Stimulated activated CD4-positive, alpha-beta T cell treated with anti-CD3 and anti-CD28 coated beads, Interleukin-15, amount 100 ng/mL, for 48 hours (primary cell): ENCODE data around the gene ZFYVE27.

ENCODE experiments used
- DNase-seq, 2 donors: peaks; one replicate each; pipeline ENCODE4 v3.0.0-alpha.2; 2020; ENCODE audit warnings: low read depth in 2 of 2

ZFYVE27 gene

DNA sequence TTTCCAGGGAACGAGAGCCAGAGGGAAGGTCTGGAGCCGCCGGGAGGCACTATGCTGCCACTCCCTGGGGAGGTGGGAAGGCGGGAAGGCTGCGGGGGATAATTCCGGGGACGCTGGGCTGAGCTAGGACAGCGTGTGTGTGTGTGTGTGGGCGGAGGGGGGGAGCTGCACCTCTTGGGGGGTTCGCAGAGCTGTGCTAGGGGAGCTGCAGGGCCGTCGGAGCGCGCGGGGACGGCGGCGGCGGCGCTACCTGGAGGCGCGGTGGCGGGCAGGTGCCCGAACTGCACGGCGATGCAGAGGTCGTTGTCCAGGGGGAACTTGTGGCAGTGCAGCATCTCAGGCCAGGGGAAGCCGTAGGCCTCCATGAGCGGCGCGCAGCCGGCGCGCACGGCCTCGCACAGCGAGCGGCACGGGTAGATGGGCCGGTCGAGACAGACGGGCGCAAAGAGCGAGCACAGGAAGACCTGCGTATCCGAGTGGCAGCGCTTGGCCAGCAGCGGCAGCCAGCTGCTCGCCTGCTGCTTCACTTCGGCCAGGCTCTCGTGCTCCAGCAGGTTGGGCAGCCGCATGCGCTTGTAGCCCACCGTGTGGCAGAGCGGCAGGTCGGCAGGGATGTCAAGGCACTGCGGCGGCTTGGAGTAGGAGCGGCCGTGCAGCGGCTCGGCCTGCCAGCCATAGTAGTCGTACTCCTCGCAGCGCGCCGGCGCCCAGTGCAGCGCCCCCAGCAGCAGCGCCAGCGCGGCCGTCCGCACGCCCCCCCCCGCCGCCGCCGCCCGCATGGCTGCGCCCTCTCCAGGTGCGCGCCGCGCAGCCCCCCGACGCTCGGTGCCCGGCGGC lies 34.3 kb downstream of the ZFYVE27 start:
- no peak for DNase-seq

DNA sequence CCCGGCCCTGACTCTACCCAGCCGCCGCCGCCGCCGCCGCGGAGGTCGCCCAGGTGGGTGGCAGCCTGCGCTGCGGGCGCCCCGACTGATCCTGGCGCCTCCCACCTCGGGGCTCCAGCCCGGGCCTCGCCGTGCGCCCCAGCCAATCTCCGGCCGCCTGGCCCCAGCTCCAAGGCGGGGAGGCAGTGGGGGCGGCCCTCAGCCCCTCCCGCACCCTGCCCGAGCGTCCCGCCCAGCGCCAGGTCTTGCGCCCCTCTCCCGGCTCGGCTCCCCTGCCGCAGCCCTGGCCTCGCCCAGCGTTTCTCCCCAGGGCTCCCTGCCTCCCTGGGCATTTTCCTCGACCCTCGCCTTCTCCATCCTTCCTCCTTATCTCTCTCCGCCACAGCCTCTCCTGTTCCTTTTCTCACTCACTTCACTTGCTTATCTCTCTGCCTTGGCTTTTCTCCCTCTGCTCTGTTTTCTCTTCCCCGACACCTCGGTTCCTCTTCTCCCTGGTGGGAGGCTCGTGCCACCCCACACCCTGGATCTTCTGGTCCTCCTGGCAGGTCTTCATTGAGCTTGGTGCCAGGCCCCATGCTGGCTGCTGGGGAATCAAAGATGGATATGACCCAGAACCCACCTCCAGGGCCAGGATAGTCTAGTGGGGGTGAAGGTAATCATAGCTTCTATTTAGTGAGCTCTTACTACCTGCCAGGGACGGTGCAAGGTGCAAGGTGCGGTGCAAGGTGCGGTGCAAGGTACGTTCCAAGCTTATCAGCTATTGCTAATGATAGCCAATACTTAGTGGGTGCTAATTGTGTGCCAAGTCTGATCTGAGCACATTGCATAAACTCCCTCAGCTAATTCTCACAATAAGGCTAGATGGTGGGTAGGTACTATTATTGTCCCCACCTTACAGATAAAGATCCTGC lies 35.2 kb downstream of the ZFYVE27 start, which contains the start of gene SFRP5:
SFRP5 (minus strand) TSS at position 87 of the 911 bp plus-strand sequence. CDS start 166 bp downstream, outside the sequence.
- DNase-seq: no peak

DNA sequence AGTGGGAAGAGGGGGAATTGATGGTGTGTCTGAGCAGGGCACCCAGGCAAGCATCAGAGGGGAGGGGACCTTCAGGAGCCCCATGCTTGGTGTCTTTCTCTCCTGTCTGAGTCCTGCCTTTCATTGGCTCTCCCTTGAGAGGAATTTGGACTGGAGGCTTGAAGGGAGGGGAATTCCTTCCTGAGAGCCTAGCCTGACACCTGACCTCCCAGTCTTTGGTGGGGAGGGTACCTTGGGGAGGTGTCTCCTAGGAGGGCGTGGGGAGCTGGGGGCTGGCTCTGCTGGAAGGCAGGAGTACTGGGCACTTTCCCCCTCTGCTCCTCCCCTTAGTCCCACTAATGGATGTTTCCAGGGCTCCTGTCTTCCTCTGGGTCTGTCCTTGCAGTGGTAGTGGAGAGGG lies 36.2 kb downstream of the ZFYVE27 start:
- no peak for DNase-seq

DNA sequence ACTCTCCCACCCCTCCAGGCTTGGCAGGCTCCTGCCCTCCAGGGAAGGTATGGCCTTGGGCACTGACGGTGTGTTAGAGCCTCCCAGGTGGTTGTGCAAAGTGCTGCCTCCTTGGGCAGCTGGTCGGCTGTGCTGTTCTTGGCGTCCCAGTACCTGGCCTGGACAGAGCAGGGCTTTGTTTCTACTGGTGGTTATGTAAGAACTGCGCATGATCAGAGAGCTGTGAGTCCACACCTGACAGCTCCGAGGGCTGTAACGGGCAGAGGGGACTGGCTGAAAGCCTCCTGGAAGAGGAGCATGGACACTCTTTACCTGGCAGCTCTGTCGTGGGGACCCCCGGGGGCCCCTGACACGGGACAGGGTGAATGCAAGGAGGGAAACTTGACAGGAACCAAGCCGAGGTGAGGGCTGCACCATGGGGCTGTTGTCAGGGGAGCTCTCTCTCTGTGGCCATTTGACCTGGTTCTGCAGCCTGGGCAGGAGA lies 37.9 kb downstream of the ZFYVE27 start:
- no peak for DNase-seq

DNA sequence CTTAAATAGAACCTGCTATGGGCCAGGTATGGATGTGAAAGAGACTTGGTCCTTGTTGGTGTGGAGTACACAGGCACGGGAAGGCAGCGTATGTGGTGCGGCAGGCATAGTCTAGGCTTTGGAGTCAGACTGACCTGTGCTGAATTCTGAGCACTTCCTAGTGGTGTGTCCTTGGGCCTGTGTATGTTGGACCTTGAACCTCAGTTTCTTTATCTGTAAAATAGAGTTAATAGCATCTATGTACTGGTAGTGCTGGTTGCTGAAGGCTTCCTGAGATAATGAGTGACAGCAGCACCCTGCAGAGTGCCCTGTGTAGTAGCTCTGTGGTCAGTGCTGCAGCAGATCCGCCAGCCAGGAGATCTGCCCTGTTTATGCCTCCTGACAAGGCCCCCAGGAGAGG lies 40.2 kb downstream of the ZFYVE27 start:
- no peak for DNase-seq

DNA sequence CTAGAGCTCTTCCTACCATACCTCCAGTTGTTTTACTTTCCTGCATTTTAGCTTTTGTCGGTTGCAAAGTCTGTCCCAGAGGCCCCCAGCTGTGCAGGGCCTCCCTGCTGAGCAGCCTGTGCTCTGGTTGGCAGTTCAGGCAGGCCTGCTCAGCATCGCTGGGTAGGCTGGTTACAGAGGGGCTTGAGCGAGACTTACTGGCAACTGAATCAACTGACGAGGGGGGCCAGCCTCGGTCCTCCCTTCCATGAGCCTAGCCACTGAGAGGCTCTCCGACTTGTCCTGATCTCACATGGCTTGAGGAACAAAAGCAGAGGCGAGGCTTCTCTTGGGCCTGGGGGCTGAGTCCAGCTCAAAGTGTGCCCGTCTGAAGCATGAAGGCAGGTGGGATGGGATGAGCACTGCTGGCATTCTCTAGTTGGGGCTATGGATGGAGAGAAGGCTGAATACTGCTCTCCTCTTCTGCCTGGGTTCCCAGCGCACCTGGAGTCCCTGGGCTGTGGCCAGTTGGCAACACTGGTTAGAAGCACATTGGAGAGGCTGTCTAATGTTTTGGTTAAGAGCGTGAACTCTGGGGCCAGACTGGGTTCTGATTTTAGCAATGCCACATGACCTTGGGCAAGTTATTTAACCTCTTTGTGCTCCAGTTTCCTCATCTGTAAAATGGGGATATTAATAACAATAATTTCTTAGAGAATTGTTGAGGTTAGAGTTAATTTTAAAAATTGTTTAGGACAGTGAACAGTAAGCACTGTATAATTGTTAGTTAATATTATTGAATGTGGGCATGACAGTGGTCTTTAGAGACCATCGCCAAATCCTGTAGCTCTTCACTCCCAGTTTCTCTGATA lies 41.7 kb downstream of the ZFYVE27 start:
- DNase-seq: no peak

DNA sequence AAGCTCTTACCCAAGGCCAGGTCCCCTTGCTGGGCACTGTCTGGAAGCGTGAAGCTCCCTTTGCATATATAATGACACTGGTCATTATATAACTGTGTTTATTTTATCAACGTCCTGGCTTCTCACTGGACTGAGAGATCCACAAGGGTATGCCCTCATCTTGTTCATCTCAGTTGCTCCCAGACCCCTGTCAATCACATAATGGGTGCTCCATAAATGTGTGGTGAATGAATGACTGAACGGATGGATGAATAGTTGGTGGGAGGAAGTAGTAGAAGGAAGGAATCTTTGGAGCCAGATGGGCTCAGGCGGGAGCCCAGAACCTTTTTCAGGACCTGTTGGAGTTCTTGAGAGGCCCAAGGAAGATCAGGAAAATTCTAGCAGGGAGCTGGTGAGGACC lies 42.6 kb downstream of the ZFYVE27 start:
- no peak for DNase-seq

DNA sequence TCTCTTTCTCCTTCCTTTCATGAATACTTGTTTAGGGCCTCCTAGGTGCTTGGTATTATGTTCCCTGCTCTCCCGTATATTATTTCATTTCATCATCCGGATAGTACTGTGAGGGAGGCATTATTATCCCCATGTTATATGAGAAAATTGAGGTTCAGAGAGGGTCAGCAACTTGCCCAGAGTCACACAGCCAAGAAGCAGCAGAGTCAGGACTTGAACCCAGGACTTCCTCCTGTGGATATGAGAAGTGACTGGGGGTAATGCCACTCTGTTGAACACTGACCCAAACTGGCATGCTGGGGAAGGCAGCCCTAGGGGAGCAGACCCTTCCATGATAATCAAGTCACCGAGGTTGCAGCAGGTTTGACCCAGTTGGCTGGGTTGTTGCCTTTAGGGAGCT lies 43.0 kb downstream of the ZFYVE27 start:
- DNase-seq: no peak

DNA sequence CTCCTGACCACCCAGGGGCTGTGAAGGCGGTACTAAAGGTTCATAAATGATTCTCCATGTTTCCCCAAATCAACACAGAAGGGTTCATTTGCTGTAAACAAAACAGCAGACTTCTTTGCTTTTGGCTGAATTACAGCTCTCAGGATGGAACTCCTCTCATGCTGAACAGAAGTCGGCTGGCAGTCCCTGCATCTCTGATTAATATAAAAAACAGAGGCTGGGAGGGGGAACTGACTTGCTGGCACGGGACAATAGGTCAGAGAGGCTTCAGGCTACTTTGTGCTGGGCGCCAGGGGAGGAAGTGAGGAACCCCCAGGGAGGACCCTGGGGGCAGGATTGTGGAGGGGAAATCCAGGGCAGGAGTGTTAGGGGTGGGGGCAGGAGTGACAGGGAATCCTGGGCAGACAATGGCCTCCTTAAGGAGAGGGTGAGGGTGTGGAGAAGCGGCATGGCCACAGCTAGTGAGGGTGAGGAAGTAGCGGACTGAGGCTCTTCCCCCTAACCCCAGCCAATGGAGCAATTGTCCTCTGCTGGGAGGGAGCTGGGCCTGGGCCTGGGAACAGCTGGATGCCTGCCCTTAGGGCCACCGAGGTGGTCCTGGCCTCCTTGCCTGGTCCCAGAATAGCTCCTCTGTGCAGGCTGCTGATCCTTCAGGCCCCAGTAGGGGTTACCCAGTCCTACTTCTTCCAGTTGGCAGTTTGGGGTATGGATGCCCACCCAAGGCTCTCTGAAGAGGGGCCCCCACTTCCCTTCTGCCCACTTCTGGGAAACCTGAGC lies 44.1 kb downstream of the ZFYVE27 start:
- no peak for DNase-seq

DNA sequence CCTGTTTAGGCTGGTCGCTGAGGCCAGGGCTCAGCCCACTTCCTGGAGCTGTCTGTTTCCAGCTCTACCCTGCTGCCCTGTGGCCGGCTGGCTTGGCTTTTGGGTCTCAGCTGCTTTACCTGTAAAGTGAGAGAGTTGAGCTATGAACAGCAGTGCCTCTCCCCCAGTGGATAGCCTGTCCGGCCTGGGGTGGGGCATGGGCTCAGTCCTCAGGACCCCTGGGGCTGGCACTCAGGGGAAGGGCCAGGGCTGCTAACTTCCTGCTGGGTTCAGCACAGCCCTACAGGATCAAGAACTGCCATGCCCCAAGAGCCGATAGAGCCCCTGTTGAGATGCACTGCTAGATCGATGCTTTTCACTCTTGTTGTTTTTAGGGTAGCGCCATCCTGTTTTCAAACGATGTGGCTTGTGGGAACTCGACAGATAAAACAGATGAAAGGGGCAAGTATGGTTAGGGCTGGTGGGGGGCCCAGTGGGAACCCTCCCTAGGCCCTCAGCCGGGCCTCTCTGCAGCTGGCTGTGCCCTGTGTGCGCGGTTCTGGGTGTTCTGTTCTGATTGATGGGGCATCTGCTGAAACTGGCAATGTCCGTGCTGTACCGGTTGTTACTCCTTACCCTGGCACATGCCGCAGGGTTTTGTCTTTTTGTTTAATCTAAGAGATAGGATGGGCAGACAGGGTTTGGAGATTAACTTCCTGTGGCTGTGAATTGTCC lies 44.8 kb downstream of the ZFYVE27 start:
- DNase-seq: no peak

DNA sequence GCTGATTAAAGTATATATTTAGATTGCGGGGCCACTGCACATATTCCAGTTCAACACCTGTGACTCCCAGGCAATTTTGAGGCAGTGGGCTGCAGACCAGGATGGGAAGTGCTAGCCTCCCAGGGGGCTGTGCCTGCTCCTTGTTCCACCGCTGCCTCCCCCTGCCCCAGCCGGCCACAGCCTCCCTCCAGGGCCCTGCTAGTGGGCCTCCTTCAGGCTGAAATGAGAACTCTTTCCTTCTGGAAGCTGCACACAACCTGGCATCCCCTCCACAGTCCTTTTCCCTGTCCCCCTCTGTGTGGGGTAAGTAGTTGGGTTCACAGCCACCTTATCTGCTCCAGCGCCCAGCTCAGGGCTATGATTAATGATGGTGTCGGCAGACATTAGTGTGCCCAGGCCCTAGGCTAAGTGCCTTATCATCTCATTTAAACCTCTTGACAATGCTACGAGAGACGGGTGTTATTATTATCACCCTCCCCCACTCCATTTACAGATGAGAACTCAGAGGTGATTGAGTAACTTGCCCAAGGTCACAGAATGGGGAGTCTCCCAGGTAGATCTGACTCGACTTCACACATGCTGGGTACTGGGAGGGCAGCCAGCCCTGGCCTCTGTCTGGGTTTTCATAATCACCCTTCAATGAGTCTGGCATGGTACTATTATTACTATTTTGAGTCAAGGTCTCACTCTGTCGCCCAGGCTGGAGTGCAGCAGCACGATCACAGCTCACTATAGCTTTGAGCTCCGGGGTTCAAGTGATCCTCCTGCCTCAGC lies 45.7 kb downstream of the ZFYVE27 start:
- DNase-seq: no peak

DNA sequence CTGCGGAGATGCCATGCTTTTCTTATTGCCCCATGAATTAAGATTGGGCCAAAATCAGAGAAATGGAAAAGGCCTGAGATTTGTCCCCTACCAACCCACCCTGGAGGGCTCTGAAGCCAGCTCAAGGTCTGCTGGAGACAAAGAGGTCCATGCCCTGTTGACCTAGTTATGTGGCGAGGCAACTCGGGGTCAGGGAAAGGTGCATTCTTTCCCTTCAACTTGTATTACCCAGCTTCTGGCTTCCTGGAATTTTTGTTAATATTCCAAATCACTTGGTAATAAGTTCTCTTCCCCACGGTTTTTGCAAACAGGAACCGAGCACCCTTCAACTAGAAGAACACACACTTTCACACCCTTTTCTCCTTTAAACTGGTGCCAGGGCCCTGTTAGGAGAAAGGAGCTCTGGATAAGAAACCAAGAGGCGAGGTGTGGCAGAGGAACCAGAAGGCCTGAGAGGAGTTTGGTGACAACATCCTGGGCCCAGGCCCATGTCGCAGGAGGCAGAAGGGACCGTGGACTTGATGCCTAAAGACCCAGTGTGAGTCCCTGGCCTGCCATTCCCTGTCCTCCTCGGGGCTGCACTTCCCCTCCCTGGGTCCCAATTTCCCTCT lies 47.4 kb downstream of the ZFYVE27 start:
- no peak for DNase-seq

DNA sequence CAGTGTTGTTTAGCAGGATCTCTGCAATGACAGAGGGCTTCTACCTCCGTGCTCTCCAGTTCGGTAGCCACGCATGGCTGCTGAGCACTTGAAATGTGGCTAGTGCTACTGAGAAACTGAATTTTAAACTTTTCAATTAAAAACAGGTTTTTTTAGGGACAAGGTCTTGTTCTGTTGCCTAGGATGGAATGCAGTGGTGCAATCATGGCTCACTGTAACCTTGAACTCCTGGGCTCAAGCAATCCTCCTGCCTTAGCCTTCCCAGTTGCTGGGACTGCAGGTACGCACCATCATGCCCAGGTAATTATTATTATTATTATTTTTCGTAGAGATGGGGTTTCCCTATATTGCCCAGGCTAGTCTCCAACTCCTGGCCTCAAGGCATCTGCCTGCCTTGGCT lies 48.3 kb downstream of the ZFYVE27 start:
- no peak for DNase-seq

DNA sequence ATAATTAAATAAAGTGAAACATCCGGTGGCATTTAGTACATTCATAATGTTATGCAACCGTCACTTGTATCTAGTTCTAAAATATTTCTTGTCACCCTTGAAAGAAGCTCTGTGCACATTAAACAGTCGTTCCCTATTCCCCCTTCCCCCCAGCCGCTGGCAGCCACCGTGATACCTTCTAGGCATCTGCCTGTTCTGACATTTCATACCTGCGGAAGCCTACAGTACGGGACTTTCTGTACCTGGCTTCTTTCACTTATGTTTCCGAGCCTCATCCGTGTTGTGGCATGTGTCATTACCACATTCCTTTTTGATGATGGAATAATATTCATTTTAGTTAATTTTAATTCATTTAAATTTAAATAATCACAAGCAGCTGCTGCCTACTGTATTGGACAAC lies 48.8 kb downstream of the ZFYVE27 start:
- DNase-seq: no peak

DNA sequence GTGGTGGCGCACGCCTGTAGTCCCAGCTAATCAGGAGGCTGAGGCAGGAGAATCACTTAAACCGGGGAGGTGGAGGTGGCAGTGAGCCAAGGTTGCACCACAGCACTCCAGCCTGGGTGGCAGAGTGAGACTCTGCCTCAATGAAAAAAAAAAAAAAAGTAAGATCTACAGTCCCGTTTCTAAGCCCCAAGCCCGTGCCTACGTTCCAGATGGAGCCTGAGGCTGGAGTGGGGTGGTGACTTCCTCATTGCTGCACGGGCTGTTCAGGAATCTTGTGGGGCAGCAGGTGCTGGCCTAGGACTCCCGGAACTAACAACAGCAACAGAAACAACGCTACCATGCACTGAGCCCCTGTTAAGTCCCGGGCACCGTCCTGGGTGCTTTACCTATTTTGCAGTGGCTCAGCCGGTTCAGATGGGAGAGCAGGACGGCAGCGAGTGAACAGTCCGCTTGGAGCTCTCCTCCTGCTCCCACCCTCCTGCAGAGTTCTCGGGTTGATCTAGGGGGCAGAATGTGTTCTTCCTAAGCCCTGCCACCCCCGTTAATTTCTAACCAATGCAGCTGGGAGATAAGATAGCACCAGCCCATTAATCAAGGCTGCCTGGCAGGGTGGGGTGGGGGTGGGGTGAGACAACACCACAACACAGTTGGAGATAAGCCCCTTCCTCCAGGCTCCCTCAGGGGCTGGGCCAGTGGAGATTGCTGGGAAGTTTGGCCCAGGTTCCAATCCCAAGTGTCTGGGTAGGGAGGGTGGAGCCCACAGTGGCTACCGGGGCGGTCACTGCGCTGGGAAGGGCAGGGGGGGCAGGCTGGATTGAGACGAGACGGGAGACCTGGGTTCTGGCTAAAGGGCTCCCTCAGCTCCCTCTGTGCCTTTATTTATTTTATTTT lies 51.9 kb downstream of the ZFYVE27 start:
- no peak for DNase-seq

DNA sequence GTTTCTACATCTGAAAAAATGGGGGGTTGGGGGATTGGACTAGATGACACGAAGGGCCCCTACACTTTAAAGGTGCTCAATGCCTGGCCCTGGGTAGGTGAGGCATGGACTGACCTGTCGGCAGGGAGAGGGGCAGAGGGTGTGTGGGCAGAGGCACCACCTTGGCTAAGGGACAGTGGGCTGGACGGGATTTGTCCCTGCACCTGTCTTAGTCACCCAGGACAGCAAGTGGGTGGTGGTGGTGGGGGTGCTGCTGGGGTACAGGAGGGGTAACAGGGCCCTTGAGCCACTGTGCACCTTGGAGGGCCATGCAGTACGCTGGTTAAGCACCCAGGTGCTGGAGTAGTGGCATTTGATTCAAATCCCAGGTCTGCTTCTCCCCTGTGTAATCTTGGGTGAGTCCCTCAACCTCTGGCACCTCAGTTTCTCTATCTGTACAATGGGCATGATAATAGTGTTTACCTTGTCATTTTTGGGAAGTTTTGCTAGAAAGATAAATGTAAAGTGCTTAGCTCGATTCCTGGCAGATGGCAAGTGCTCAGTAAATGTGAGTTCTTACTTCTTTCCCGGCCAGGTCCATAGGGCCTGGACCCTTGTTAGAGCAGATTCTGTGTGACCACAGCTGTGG lies 53.0 kb downstream of the ZFYVE27 start:
- DNase-seq: no peak
